Measurements from ENCODE around the gene TBC1D16.
A peak's percentile ranks its signal among the peaks of the same experiment; 100 is the strongest.

TBC1D16 gene

GRCh38 chr17:80068301-80069222 is 32.9 kb upstream of the TBC1D16 start:
- Histone ChIP-seq H3K4me3 (ENCODE audit: low read depth, low read length) (peak overlapping the region; percentile 42), H3K27ac (ENCODE audit: low read depth, low read length) (peak overlapping the region; percentile 48), H3K4me1 (ENCODE audit: control insufficient read depth, insufficient read depth, low read length, unreplicated experiment) (peaks cover 30% of the 10 kb centered on the region), H3K36me3 (ENCODE audit: insufficient read depth, low read length) (no peaks in the 10 kb centered on the region), H3K79me2 (ENCODE audit: control insufficient read depth, insufficient read depth, low read length, unreplicated experiment) (no peaks in the 10 kb centered on the region), H2AFZ (ENCODE audit: low read length, unreplicated experiment) (peak overlapping the region; percentile 88), H3K27me3 (ENCODE audit: insufficient read depth, low read length) (no peaks in the 10 kb centered on the region)

- H3K4me3 ChIP-seq (ENCODE audit: low read depth, low read length) = no peak overlapping the region
- no peaks in the 10 kb centered on the region for H3K27me3 ChIP-seq (ENCODE audit: insufficient read depth, low read length)
- peaks cover 31% of the 10 kb centered on the region for H3K4me1 ChIP-seq (ENCODE audit: control insufficient read depth, insufficient read depth, low read length, unreplicated experiment)
- H2AFZ ChIP-seq (ENCODE audit: low read length, unreplicated experiment) = no peak overlapping the region
- no peaks in the 10 kb centered on the region for H3K79me2 ChIP-seq (ENCODE audit: control insufficient read depth, insufficient read depth, low read length, unreplicated experiment)
- H3K36me3 ChIP-seq (ENCODE audit: insufficient read depth, low read length) = no peaks in the 10 kb centered on the region
- H3K27ac ChIP-seq (ENCODE audit: low read depth, low read length) = no peak overlapping the region
These were observed 31.8 kb upstream of the TBC1D16 start for GRCh38 chr17:80067393-80067986.

GRCh38 chr17:80065478-80066170 is 30.0 kb upstream of the TBC1D16 start:
- H3K79me2 ChIP-seq (ENCODE audit: control insufficient read depth, insufficient read depth, low read length, unreplicated experiment) = no peaks in the 10 kb centered on the region
- H2AFZ ChIP-seq (ENCODE audit: low read length, unreplicated experiment) = no peak overlapping the region
- H3K4me3 ChIP-seq (ENCODE audit: low read depth, low read length) = no peak overlapping the region
- H3K4me1 ChIP-seq (ENCODE audit: control insufficient read depth, insufficient read depth, low read length, unreplicated experiment) = peaks cover 31% of the 10 kb centered on the region
- no peak overlapping the region for H3K27ac ChIP-seq (ENCODE audit: low read depth, low read length)
- no peaks in the 10 kb centered on the region for H3K36me3 ChIP-seq (ENCODE audit: insufficient read depth, low read length)
- no peaks in the 10 kb centered on the region for H3K27me3 ChIP-seq (ENCODE audit: insufficient read depth, low read length)

- Histone ChIP-seq H3K36me3 (ENCODE audit: insufficient read depth, low read length) (no peaks in the 10 kb centered on the region), H3K4me1 (ENCODE audit: control insufficient read depth, insufficient read depth, low read length, unreplicated experiment) (peaks cover 28% of the 10 kb centered on the region), H3K79me2 (ENCODE audit: control insufficient read depth, insufficient read depth, low read length, unreplicated experiment) (no peaks in the 10 kb centered on the region), H3K27ac (ENCODE audit: low read depth, low read length) (no peak overlapping the region), H3K4me3 (ENCODE audit: low read depth, low read length) (no peak overlapping the region), H3K27me3 (ENCODE audit: insufficient read depth, low read length) (no peaks in the 10 kb centered on the region), H2AFZ (ENCODE audit: low read length, unreplicated experiment) (no peak overlapping the region)
These were observed 29.0 kb upstream of the TBC1D16 start for GRCh38 chr17:80064696-80065095.

GRCh38 chr17:80063830-80064585 is 28.3 kb upstream of the TBC1D16 start:
- Histone ChIP-seq H3K4me3 (ENCODE audit: low read depth, low read length) (no peak overlapping the region), H3K4me1 (ENCODE audit: control insufficient read depth, insufficient read depth, low read length, unreplicated experiment) (peaks cover 22% of the 10 kb centered on the region), H3K36me3 (ENCODE audit: insufficient read depth, low read length) (no peaks in the 10 kb centered on the region), H3K27ac (ENCODE audit: low read depth, low read length) (peak overlapping the region; percentile 41), H2AFZ (ENCODE audit: low read length, unreplicated experiment) (no peak overlapping the region), H3K79me2 (ENCODE audit: control insufficient read depth, insufficient read depth, low read length, unreplicated experiment) (no peaks in the 10 kb centered on the region), H3K27me3 (ENCODE audit: insufficient read depth, low read length) (no peaks in the 10 kb centered on the region)

GRCh38 chr17:80061421-80061820 is 25.7 kb upstream of the TBC1D16 start:
- H3K27ac ChIP-seq (ENCODE audit: low read depth, low read length) = no peak overlapping the region
- H3K36me3 ChIP-seq (ENCODE audit: insufficient read depth, low read length) = no peaks in the 10 kb centered on the region
- no peak overlapping the region for H2AFZ ChIP-seq (ENCODE audit: low read length, unreplicated experiment)
- peaks cover 13% of the 10 kb centered on the region for H3K4me1 ChIP-seq (ENCODE audit: control insufficient read depth, insufficient read depth, low read length, unreplicated experiment)
- H3K79me2 ChIP-seq (ENCODE audit: control insufficient read depth, insufficient read depth, low read length, unreplicated experiment) = no peaks in the 10 kb centered on the region
- no peaks in the 10 kb centered on the region for H3K27me3 ChIP-seq (ENCODE audit: insufficient read depth, low read length)
- H3K4me3 ChIP-seq (ENCODE audit: low read depth, low read length) = no peak overlapping the region

GRCh38 chr17:80060644-80061043 is 25.0 kb upstream of the TBC1D16 start:
- Histone ChIP-seq H2AFZ (ENCODE audit: low read length, unreplicated experiment) (no peak overlapping the region), H3K4me3 (ENCODE audit: low read depth, low read length) (no peak overlapping the region), H3K27ac (ENCODE audit: low read depth, low read length) (no peak overlapping the region), H3K79me2 (ENCODE audit: control insufficient read depth, insufficient read depth, low read length, unreplicated experiment) (no peaks in the 10 kb centered on the region), H3K36me3 (ENCODE audit: insufficient read depth, low read length) (no peaks in the 10 kb centered on the region), H3K27me3 (ENCODE audit: insufficient read depth, low read length) (no peaks in the 10 kb centered on the region), H3K4me1 (ENCODE audit: control insufficient read depth, insufficient read depth, low read length, unreplicated experiment) (peaks cover 13% of the 10 kb centered on the region)

GRCh38 chr17:80058311-80058955 is 22.8 kb upstream of the TBC1D16 start:
- Histone ChIP-seq H3K27me3 (ENCODE audit: insufficient read depth, low read length) (no peaks in the 10 kb centered on the region), H3K27ac (ENCODE audit: low read depth, low read length) (no peak overlapping the region), H2AFZ (ENCODE audit: low read length, unreplicated experiment) (no peak overlapping the region), H3K36me3 (ENCODE audit: insufficient read depth, low read length) (no peaks in the 10 kb centered on the region), H3K4me3 (ENCODE audit: low read depth, low read length) (no peak overlapping the region), H3K79me2 (ENCODE audit: control insufficient read depth, insufficient read depth, low read length, unreplicated experiment) (no peaks in the 10 kb centered on the region), H3K4me1 (ENCODE audit: control insufficient read depth, insufficient read depth, low read length, unreplicated experiment) (no peaks in the 10 kb centered on the region)

- H2AFZ ChIP-seq (ENCODE audit: low read length, unreplicated experiment) = no peak overlapping the region
- H3K79me2 ChIP-seq (ENCODE audit: control insufficient read depth, insufficient read depth, low read length, unreplicated experiment) = no peaks in the 10 kb centered on the region
- no peak overlapping the region for H3K4me3 ChIP-seq (ENCODE audit: low read depth, low read length)
- H3K27ac ChIP-seq (ENCODE audit: low read depth, low read length) = no peak overlapping the region
- no peaks in the 10 kb centered on the region for H3K4me1 ChIP-seq (ENCODE audit: control insufficient read depth, insufficient read depth, low read length, unreplicated experiment)
- no peaks in the 10 kb centered on the region for H3K36me3 ChIP-seq (ENCODE audit: insufficient read depth, low read length)
- no peaks in the 10 kb centered on the region for H3K27me3 ChIP-seq (ENCODE audit: insufficient read depth, low read length)
These were observed 19.9 kb upstream of the TBC1D16 start for GRCh38 chr17:80055597-80055996.

GRCh38 chr17:80053102-80053501 is 17.4 kb upstream of the TBC1D16 start:
- no peaks in the 10 kb centered on the region for H3K36me3 ChIP-seq (ENCODE audit: insufficient read depth, low read length)
- no peak overlapping the region for H2AFZ ChIP-seq (ENCODE audit: low read length, unreplicated experiment)
- H3K4me3 ChIP-seq (ENCODE audit: low read depth, low read length) = no peak overlapping the region
- H3K4me1 ChIP-seq (ENCODE audit: control insufficient read depth, insufficient read depth, low read length, unreplicated experiment) = no peaks in the 10 kb centered on the region
- H3K79me2 ChIP-seq (ENCODE audit: control insufficient read depth, insufficient read depth, low read length, unreplicated experiment) = no peaks in the 10 kb centered on the region
- no peak overlapping the region for H3K27ac ChIP-seq (ENCODE audit: low read depth, low read length)
- no peaks in the 10 kb centered on the region for H3K27me3 ChIP-seq (ENCODE audit: insufficient read depth, low read length)

Measured in ACC112 (cell line).